Measurements from ENCODE around the gene HMGCL.
"Not testable (repeated sequence)": the region's sequence is repeated elsewhere in the genome, so short reads cannot be mapped to it uniquely, and the experiment has no call there.

The HMGCL gene

GRCh38 chr1:23797478-23798448 lies 27.5 kb downstream of the HMGCL start:
- DNase-seq = no peak

- DNase-seq = no peak
Measured at GRCh38 chr1:23796466-23797271, 28.6 kb downstream of the HMGCL start.

DNA sequence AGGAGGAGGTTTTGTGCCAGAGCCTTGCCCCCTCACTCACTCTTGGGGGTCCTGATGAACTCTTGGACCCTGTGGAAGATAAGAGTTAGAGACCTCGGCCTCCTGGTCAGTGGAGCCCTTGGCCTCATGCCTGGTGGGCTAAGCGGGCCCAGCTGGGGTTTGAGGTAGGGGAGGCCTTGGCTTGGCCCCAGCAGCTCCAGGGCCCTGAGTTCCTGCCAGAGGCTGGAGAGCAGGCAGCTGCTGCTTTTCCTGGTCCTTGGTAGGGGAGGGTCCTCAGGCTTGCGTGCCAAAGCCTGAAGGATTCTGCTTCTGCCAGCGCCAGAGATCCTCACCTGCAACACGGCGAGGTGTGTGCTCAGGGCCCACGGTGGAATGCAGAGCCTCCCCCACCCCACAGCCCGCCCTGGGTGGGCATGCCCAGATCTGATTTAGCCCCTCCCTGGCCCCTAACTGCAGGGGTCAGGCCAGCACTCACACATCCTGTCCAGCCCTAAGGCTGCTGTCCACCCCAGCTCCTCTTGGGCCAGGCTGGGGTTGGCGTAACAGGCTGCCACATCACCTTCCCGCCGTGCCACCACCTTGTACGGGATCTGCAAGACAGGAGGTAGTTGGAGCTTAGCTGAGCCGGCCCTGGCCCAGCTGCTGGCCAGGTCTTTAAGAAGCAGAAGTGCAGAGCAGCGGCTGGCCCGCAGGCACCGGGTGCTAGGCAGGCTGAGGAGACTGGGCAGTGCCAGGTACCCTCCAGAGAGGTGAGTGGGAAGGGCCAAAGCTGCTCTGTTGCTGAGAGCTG lies 29.4 kb downstream of the HMGCL start:
- DNase-seq = no peak

DNA sequence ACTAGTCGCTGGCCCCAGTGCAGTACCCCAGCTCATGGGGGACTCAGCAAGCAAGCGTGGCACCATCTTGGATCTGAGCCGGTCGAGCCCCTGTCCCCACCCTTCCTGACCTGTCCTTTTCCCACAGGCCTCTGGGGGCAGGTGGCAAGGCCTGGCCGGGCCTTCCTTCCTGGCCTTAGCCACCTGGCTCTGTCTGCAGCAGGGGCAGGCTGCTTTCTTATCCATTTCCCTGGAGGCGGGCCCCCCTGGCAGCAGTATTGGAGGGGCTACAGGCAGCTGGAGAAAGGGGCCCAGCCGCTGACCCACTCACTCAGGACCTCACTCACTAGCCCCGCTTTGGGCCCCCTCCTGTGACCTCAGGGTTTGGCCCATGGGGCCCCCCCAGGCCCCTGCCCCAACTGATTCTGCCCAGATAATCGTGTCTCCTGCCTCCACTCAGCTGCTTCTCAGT lies 30.5 kb downstream of the HMGCL start:
- DNase-seq = not testable (repeated sequence)

DNA sequence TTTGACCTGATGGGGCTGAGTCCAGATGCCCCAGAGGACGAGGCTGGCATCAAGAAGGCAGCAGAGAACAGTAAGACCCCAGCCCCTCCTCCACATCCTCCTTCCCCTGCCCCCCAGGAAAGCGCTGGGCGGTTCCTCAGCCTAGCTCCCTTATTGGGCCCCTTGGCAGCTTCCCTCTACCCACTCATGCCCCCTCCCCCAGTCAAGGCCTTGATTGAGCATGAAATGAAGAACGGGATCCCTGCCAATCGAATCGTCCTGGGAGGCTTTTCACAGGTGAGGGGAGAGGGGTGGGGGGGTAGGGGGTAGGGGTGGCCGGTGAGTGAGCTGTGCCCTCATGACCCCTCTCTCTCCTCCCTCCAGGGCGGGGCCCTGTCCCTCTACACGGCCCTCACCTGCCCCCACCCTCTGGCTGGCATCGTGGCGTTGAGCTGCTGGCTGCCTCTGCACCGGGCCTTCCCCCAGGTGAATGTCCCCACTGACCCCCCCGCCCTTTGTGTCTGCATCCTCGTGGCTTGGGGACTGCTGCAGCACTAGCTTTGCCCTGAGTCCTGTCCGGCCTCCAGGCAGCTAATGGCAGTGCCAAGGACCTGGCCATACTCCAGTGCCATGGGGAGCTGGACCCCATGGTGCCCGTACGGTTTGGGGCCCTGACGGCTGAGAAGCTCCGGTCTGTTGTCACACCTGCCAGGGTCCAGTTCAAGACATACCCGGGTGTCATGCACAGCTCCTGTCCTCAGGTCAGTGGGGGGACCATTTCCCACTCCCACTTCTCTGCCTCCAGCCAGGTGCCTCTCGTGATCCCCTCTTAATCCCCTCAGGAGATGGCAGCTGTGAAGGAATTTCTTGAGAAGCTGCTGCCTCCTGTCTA lies 31.1 kb downstream of the HMGCL start:
- DNase-seq = no peak

- DNase-seq = peak; percentile 52
Measured at GRCh38 chr1:23793018-23793781, 32.0 kb downstream of the HMGCL start.

DNA sequence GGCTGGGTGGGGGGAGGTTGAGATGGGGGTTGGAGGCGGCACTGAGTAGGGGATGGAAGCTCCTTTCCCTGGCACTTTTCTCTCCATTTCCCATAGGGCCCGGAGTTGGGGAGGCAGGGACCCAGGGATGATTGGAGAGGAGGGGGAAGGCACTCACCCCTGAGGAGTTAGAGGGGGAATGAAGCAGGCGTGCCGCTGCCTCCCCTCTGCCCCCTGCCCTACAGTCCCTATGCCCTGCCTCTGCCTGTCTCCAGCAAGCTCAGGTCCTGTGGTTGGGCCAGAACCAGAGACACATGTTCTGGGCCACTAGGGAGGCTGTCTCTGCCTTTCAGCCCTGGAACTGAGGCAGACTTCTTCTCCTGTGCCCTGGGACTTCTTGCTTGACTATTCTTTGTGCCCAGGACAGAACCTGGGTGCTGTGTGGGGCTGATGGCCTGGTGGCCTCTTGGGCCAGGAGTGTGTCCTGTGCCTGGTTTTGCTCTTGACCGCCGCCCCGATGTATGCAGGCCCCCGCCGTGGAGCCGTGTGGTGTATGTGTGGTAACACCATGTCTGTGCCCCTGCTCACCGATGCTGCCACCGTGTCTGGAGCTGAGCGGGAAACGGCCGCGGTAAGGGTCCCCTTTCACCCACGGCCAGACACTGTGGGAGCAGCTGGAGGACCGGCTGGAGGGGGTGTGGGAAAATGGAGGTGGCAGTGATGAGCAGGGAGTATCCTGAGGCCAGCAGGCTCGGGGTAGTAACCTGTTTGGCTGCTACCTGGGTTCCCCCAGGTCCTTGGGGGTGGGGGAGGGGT lies 32.9 kb downstream of the HMGCL start:
- DNase-seq = no peak

DNA sequence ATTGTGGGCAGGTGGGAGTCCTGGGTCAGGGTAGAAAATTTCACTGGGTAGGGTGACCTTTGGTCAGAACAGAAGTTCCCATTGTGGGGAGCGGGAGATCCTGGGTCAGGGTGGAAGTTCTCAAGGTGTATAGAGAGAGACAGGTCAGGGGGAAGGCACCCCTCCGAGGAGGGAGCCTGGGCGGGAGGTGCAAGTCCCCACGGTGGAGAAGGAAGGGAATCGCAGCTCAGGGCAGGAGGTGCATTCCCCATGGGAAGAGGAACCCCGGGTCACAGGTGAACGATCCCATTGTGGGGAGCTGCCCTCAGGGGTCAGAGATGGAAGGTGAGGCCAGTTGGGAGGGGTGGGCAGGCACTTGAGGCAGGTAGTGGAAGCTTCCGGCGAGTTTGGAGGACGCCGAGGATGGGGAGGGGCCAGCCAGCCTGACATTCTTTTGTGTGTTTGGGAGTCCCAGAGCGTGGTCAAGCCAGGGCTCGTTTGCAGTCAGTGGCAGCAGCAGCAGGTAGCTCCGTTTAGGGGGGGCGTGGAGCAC lies 33.6 kb downstream of the HMGCL start:
- DNase-seq = peak; percentile 41

DNA sequence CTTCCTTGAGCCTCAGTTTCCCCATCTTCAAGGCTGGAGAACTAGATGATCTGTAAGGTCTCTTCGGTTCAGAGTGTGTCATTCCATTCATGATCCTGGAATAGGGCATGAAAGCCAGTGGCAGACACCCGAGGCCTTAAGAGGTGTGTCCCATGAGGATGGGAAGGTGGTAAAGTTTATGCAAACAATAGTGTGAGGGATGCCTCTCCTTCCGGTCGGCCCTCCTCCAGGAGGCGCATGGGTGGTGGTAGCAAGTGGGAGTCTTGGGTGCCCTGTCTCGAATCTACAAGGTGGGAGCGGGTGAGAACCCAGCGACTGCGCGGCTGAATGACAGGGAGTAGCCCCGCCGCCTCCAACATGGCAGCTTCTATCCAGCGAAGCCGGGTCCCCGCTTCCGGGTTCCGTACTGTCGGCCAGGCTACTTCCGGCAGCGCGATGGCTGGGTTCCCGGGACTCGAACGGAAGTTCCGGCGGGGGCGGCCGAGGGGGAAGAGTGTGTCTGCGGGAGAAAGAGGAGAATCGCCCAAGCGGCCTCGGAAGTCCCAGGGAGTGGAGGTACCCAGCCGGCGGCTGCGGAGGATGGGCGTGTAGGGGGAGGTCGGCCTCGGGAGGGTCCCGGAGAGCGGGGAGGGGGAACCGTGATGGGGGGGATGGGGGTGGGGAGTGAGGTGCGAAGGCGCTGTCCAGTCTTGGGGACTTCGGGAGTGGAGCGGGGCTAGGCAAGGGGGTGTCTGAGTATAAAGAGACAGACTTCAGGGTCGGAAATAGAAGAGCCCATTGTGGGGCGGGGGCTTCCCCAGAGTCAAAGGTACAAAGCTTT lies 34.3 kb downstream of the HMGCL start, which contains the start of gene LYPLA2:
Gene LYPLA2, plus strand, starts transcription at position 450 of the 820 bp plus-strand sequence. CDS start 1,538 bp downstream, outside the sequence.
- peak; percentile 93 for DNase-seq

GRCh38 chr1:23788695-23789094 lies 36.5 kb downstream of the HMGCL start:
- DNase-seq = no peak

GRCh38 chr1:23787701-23788100 lies 37.5 kb downstream of the HMGCL start:
- DNase-seq = no peak

DNA sequence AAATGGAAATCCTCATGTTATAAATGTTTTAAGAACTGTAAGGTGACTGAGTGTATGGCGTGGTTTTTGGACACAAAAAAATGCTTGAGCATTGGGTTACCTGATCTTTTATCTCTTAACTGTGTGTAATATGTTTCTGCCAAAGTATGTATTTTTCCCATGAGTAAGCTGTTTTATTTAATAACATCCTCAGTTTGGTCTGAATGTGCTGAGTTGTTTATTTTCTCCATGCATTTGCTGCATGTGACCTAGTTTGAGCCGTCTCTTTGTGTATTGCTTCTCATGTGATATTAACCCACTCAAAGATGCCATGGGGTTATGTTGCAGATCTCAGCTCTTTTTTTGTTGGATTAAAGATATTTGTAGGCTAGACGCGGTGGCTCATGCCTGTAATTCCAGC lies 40.4 kb downstream of the HMGCL start:
- DNase-seq = no peak

- DNase-seq = not testable (repeated sequence)
Measured at GRCh38 chr1:23783141-23783540, 42.1 kb downstream of the HMGCL start.

GRCh38 chr1:23779826-23780371 lies 45.3 kb downstream of the HMGCL start:
- DNase-seq = peak; percentile 53

GRCh38 chr1:23777979-23778814 lies 47.0 kb downstream of the HMGCL start, which contains the start of gene PITHD1:
PITHD1 (plus strand) TSS chr1:23778418; CDS start chr1:23778516, 98 bp downstream.
- DNase-seq = peak; percentile 89

- no peak for DNase-seq
Measured at GRCh38 chr1:23776217-23776616, 49.0 kb downstream of the HMGCL start.

- no peak for DNase-seq
Measured at GRCh38 chr1:23774174-23774880, 50.9 kb downstream of the HMGCL start.
